ENCODE results near the gene OSBPL1A. TPM values are rescaled to one million over a fixed set of nuclear protein-coding genes. Genes with fewer than 3 reads are reported as not detected.

The OSBPL1A gene
- total RNA-seq, 1 donor from 2014 or later = 42.9 TPM

DNA sequence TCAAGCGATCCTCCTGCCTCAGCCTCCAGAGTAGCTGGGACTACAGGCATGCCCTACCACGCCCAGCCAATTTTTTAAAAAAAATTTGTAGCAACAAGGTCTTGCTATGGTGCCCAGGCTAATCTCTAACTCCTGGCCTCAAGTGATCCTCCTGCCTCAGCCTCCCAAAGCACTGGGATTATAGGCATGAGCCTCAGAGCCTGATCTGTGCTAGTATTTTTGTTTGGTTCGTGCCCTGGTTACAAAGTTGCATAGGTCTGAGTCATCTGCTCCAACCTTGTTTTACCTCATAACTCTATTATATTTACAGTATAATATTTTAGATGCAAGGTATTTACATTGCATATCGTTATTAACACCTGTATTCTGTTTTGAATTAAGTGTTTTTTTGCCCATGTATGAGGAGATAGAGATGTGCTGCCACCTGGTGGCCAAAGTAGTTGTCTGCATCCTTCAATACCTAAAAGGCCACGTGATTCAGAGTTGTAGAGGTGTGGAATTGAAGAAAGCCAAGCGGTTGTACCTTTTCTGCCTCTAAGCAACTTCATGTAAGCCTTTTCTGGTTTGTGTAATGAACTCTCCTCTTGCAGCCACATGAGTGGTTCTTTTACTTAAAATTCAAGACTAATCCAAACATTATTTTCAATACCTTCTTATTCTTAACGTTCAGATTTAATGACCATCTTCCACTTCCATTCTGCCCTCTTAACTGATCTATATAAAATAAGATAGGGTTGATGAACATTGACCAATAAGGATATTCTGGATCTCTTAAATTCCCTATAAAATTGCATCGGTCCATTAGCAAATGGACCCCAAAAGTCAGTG is 278.7 kb downstream of the OSBPL1A start:
- intact Hi-C loops (cut with DNase I) = loop anchor here (2.0 to 10.0 kb wide), 3 partner anchors 102 to 496 kb away; no protein-coding TSS in a partner anchor
- no peaks in the 10 kb centered on the region for H3K36me3 ChIP-seq
- DNase-seq (ENCODE audit: low spot score in 2 of 2) = peak in 1 of 2 donors; percentile 82

DNA sequence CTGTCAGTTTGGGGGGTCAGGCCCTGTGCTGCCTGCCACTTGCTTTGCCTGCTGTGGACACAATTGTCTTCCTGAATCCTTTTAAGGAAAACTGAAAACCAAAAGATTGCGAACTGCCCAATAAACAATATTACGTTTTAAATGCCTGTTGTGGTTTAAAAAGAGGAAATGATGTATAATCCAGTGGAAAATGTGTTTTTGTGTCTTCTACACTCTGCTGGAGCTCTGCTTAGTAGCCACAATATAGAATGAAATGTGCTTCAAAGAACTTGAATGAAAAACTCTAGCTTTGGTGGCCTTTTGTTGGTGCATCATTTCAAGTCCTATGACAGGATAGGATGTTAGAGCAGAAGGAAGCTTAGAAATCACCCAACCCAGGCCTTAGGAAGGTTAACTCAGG is 282.0 kb downstream of the OSBPL1A start:
- H3K9me3 ChIP-seq = no peaks in the 10 kb centered on the region
- H3K27me3 ChIP-seq = no peaks in the 10 kb centered on the region
- no peaks in the 10 kb centered on the region for H3K4me1 ChIP-seq
- intact Hi-C loops (cut with DNase I) = loop anchor here (5.0 to 10.0 kb wide), 2 partner anchors 98 to 201 kb away; no protein-coding TSS in a partner anchor
- H3K4me3 ChIP-seq = no peak overlapping the region
- TF ChIP-seq, protein P1, sequence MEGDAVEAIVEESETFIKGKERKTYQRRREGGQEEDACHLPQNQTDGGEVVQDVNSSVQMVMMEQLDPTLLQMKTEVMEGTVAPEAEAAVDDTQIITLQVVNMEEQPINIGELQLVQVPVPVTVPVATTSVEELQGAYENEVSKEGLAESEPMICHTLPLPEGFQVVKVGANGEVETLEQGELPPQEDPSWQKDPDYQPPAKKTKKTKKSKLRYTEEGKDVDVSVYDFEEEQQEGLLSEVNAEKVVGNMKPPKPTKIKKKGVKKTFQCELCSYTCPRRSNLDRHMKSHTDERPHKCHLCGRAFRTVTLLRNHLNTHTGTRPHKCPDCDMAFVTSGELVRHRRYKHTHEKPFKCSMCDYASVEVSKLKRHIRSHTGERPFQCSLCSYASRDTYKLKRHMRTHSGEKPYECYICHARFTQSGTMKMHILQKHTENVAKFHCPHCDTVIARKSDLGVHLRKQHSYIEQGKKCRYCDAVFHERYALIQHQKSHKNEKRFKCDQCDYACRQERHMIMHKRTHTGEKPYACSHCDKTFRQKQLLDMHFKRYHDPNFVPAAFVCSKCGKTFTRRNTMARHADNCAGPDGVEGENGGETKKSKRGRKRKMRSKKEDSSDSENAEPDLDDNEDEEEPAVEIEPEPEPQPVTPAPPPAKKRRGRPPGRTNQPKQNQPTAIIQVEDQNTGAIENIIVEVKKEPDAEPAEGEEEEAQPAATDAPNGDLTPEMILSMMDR (IDR thresholded peaks at IDR 0.05) = no peak
- no peak overlapping the region for H3K27ac ChIP-seq
- no peak for DNase-seq (ENCODE audit: low spot score in 2 of 2)
- H3K36me3 ChIP-seq = no peaks in the 10 kb centered on the region

More for the DNA sequence above, 278.7 kb downstream of the OSBPL1A start:
- Histone ChIP-seq H3K27me3 (no peaks in the 10 kb centered on the region), H3K9me3 (no peaks in the 10 kb centered on the region), H3K27ac (no peak overlapping the region), H3K4me1 (no peaks in the 10 kb centered on the region), H3K4me3 (no peak overlapping the region)
- TF ChIP-seq, protein P1 (IDR thresholded peaks at IDR 0.05) = peak; percentile 75 to 91 (median 87)

DNA sequence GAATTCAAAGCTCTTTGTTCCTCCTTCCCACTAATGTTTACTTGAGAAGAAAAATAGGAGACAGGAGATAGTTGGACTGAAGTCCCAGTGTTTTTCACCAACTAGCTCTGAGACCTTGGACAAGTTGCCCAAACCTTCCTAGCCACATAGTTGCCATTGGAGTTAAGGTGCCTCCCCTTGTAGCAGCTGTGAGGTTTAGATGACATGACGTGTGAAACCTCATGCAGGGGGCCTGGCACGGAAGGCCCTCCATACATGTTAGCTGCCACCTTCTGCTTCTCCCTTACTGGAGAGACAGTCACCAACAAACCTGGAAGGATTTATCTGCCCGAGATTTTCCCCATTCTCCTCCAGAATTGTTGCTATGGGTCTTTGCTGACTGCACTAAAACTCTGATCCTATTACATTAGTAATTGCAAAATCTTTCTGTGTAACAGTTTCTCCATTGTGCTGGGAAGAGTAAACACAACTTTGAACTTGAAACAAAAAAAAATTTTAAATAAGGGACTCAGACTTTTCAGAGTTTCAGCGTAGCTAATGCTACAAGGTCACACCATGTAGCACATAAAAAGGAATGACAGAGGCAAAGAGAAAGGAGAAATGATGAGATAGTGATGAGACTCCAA is 282.6 kb downstream of the OSBPL1A start:
- H3K9me3 ChIP-seq = no peaks in the 10 kb centered on the region
- H3K36me3 ChIP-seq = no peaks in the 10 kb centered on the region
- intact Hi-C loops (cut with DNase I) = loop anchor here (5.0 to 10.0 kb wide), 2 partner anchors 98 to 200 kb away; no protein-coding TSS in a partner anchor
- no peaks in the 10 kb centered on the region for H3K4me1 ChIP-seq
- no peaks in the 10 kb centered on the region for H3K27me3 ChIP-seq
- H3K27ac ChIP-seq = no peak overlapping the region
- H3K4me3 ChIP-seq = no peak overlapping the region
- TF ChIP-seq, protein P1 (IDR thresholded peaks at IDR 0.05) = no peak
- DNase-seq (ENCODE audit: low spot score in 2 of 2) = no peak

DNA sequence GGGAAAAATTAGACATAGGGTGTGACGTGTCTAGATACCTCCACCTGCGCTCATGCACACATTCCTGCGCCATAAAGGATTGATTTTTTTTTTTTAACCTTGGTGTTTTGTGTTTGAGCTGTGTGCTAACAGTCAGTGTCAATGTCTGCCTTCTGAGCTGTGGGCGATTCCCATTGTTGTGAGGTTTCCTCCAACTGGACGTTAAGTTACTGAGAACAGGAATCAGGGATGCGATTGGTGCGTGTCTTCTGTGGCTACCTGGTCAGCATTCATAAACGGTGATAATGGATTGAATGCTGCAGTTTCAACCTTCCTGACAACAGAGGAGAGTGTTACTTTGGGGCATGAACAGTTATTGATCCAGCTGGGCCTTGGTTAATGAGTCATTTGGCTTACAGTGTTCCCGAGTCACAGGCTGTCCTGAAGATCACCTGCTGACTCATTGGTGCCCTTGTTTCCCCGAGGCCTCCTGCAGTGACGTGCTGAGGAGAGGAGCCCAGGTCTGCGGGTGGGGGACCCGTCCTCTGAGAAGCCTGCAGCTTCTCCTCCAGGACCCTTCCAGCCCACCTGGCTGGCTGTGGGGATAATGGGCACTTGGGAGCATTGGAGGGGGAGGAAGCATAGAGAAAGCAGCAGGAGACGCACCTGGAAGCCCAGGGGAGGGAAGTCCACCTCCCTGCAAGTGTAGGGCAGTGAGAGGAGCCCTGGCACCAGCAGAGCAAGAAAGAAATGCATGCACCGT is 284.6 kb downstream of the OSBPL1A start:
- intact Hi-C loops (cut with DNase I) = loop anchor here (10.0 kb wide), 1 partner anchor 198 kb away; no protein-coding TSS in a partner anchor
- no peak overlapping the region for H3K4me3 ChIP-seq
- no peaks in the 10 kb centered on the region for H3K36me3 ChIP-seq
- DNase-seq (ENCODE audit: low spot score in 2 of 2) = no peak
- H3K9me3 ChIP-seq = no peaks in the 10 kb centered on the region
- no peak overlapping the region for H3K27ac ChIP-seq
- TF ChIP-seq, protein P1 (IDR thresholded peaks at IDR 0.05) = no peak
- no peaks in the 10 kb centered on the region for H3K27me3 ChIP-seq
- H3K4me1 ChIP-seq = no peaks in the 10 kb centered on the region

DNA sequence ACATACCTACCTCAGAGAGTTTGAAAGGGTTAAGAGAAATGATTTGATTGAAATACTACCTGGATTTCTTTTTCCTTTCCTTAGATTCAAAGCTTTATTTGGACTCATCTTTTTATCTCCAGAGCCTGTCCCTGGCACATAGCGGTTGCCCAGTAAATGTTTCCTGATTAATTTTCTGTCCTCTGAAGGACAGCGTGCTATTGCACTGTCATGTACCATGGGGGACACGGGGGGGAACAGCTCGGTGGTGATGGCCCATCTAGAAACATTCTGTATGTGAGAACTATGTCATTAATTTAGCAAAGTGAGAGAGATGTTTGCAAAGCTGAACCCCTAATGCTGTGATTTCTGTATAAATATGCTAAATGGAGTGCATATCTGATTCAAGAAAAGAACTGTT is 285.2 kb downstream of the OSBPL1A start:
- TF ChIP-seq, protein P1 (IDR thresholded peaks at IDR 0.05) = no peak
- Histone ChIP-seq H3K27me3 (no peaks in the 10 kb centered on the region), H3K9me3 (no peaks in the 10 kb centered on the region), H3K36me3 (no peaks in the 10 kb centered on the region), H3K4me3 (no peak overlapping the region), H3K27ac (no peak overlapping the region), H3K4me1 (no peaks in the 10 kb centered on the region)
- intact Hi-C loops (cut with DNase I) = loop anchor here (10.0 kb wide), 1 partner anchor 198 kb away; no protein-coding TSS in a partner anchor
- no peak for DNase-seq (ENCODE audit: low spot score in 2 of 2)
